ENCODE measurements around the gene THY1.

DNA sequence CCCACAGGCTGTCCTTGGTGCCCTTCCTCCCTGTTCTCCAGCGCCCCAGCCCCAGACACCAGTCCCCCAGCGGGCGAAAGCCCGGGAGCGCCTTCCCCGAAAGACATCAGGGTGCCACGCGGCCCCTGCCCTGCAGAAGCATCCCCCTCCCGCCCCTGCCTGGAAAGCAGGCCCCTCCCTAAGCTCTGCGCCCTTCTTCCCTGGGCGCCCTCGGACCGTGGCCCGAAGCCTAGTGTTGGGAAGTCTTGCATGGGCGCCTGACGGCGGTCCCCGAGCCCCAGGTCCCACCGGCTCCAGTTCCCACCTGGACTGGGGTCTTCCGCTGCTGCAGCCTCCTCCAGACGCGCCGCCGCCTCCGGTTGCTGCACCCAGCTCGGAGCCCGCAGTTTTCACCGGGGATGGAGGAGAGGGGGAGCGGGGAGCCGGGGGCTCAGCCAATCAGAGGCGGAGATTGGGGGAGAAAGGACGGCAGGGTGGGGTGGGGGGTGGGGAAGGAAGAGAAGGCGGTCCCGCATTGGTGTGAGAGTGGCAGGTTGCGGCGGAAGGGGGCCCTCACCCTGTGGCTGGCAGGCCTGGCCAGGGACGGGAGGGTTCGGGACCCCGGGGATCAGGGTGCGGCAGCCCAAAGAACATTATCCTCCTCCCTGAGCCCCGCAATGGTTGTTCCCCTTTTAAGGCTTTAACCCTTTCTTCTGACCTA lies at the start of gene THY1:
- TF ChIP-seq, protein P1, sequence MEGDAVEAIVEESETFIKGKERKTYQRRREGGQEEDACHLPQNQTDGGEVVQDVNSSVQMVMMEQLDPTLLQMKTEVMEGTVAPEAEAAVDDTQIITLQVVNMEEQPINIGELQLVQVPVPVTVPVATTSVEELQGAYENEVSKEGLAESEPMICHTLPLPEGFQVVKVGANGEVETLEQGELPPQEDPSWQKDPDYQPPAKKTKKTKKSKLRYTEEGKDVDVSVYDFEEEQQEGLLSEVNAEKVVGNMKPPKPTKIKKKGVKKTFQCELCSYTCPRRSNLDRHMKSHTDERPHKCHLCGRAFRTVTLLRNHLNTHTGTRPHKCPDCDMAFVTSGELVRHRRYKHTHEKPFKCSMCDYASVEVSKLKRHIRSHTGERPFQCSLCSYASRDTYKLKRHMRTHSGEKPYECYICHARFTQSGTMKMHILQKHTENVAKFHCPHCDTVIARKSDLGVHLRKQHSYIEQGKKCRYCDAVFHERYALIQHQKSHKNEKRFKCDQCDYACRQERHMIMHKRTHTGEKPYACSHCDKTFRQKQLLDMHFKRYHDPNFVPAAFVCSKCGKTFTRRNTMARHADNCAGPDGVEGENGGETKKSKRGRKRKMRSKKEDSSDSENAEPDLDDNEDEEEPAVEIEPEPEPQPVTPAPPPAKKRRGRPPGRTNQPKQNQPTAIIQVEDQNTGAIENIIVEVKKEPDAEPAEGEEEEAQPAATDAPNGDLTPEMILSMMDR (IDR thresholded peaks at IDR 0.05) = no peak
- TF ChIP-seq EZH2phosphoT487 (IDR thresholded peaks at IDR 0.05) (no peak), EZH2 (IDR thresholded peaks at IDR 0.05) (no peak)

Measured in neural progenitor cell (in vitro differentiated cells).